Hematopoietic multipotent progenitor cell treated with erythropoietin and hydrocortisone succinate and interleukin-3 and kit ligand, for 6 days (in vitro differentiated cells): ENCODE measurements around the gene PAIP2B.
"Not testable (repeated sequence)": the region's sequence is repeated elsewhere in the genome, so short reads cannot be mapped to it uniquely, and the experiment has no call there.

Experiments used
- DNase-seq: peaks from one replicate; pipeline ENCODE4 v3.0.0-alpha.2; 2015

The PAIP2B gene

GRCh38 chr2:71226965-71227560 lies at the start of gene PAIP2B:
Gene PAIP2B, minus strand, starts transcription at chr2:71227103. Its CDS starts 24,514 bp downstream, at chr2:71202589.
- peak; percentile 100 for DNase-seq

- no peak for DNase-seq
Observed at GRCh38 chr2:71275939-71276310, 49.0 kb upstream of the PAIP2B start.

GRCh38 chr2:71269511-71270090 lies 42.7 kb upstream of the PAIP2B start:
- DNase-seq = no peak

- no peak for DNase-seq
Observed at GRCh38 chr2:71263386-71263785, 36.5 kb upstream of the PAIP2B start.

GRCh38 chr2:71261534-71261933 lies 34.6 kb upstream of the PAIP2B start:
- no peak for DNase-seq

GRCh38 chr2:71256421-71256820 lies 29.5 kb upstream of the PAIP2B start:
- no peak for DNase-seq

GRCh38 chr2:71254776-71255175 lies 27.9 kb upstream of the PAIP2B start:
- DNase-seq = no peak

GRCh38 chr2:71254078-71254477 lies 27.2 kb upstream of the PAIP2B start:
- no peak for DNase-seq

- DNase-seq = no peak
Observed at GRCh38 chr2:71253476-71253875, 26.6 kb upstream of the PAIP2B start.

GRCh38 chr2:71252862-71253261 lies 26.0 kb upstream of the PAIP2B start:
- DNase-seq = no peak

GRCh38 chr2:71250935-71251334 lies 24.0 kb upstream of the PAIP2B start:
- DNase-seq = no peak

- DNase-seq = no peak
Observed at GRCh38 chr2:71244302-71244660, 17.4 kb upstream of the PAIP2B start.

GRCh38 chr2:71243634-71244301 lies 16.9 kb upstream of the PAIP2B start:
- DNase-seq = no peak

GRCh38 chr2:71240794-71241193 lies 13.9 kb upstream of the PAIP2B start:
- DNase-seq = no peak

GRCh38 chr2:71238089-71238488 lies 11.2 kb upstream of the PAIP2B start:
- DNase-seq = no peak

- no peak for DNase-seq
Observed at GRCh38 chr2:71235930-71236587, 9.2 kb upstream of the PAIP2B start.

GRCh38 chr2:71233072-71233471 lies 6.2 kb upstream of the PAIP2B start:
- DNase-seq = not testable (repeated sequence)

- peak; percentile 32 for DNase-seq
Observed at GRCh38 chr2:71226096-71226964, 573 bp downstream of the PAIP2B start.

- DNase-seq = no peak
Observed at GRCh38 chr2:71224935-71225334, 2.0 kb downstream of the PAIP2B start.

GRCh38 chr2:71224457-71224856 lies 2.4 kb downstream of the PAIP2B start:
- no peak for DNase-seq

- DNase-seq = peak; percentile 76
Observed at GRCh38 chr2:71223767-71224333, 3.1 kb downstream of the PAIP2B start.

- DNase-seq = no peak
Observed at GRCh38 chr2:71220743-71221142, 6.2 kb downstream of the PAIP2B start.

- no peak for DNase-seq
Observed at GRCh38 chr2:71216501-71216900, 10.4 kb downstream of the PAIP2B start.
